Measurements from ENCODE around the gene ARSB.

- no peak for TF ChIP-seq EZH2 (IDR thresholded peaks at IDR 0.05; ENCODE audit: borderline replicate concordance, insufficient read depth, low read depth, low read length, poor library complexity, severe bottlenecking)
- TF ChIP-seq, protein P1, sequence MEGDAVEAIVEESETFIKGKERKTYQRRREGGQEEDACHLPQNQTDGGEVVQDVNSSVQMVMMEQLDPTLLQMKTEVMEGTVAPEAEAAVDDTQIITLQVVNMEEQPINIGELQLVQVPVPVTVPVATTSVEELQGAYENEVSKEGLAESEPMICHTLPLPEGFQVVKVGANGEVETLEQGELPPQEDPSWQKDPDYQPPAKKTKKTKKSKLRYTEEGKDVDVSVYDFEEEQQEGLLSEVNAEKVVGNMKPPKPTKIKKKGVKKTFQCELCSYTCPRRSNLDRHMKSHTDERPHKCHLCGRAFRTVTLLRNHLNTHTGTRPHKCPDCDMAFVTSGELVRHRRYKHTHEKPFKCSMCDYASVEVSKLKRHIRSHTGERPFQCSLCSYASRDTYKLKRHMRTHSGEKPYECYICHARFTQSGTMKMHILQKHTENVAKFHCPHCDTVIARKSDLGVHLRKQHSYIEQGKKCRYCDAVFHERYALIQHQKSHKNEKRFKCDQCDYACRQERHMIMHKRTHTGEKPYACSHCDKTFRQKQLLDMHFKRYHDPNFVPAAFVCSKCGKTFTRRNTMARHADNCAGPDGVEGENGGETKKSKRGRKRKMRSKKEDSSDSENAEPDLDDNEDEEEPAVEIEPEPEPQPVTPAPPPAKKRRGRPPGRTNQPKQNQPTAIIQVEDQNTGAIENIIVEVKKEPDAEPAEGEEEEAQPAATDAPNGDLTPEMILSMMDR (IDR thresholded peaks at IDR 0.05), result no peak
Measured at GRCh38 chr5:78727786-78728761, 257.0 kb downstream of the ARSB start.
